ENCODE data around the gene PSRC1.

- TF ChIP-seq CTCF (conservative IDR thresholded peaks at IDR 0.05; ENCODE audit: low read length) (no peak), EZH2phosphoT487 (IDR thresholded peaks at IDR 0.05; ENCODE audit: borderline replicate concordance) (no peak)
Measured at GRCh38 chr1:109272021-109272799, 10.7 kb downstream of the PSRC1 start.
